IPS-18c (cell line): Measurements from ENCODE around the gene CRIP2.

ENCODE experiments used
- H3K4me3 ChIP-seq: 2 replicates; pipeline ENCODE4 v1.7.0; 2013; ENCODE audit warnings: low read depth, mild to moderate bottlenecking, low read length, moderate library complexity; ENCODE audit not compliant: insufficient read depth
- H3K9me3 ChIP-seq: one replicate; pipeline ENCODE4 v1.6.1; 2013; ENCODE audit warnings: mild to moderate bottlenecking, low read length, moderate library complexity; ENCODE audit not compliant: control insufficient read depth, insufficient read depth

Gene CRIP2

DNA sequence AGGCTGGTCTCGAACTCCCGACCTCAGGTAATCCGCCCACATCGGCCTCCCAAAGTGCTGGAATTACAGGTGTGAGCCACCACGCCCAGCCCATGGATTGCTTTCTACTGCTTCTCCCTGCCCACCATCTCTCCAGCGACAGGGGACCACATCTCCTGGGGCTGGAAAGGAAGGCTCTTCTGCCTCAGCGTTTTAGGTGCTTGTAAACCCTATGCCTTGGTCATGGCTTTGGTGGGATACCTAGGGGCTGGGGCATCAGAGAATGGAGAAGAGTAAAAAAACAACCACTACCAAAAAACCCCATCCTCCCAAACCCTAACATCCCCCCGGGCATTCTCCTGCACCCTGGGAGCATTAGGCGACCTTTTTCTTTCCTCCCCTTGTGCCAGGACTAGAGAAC, 50.7 kb downstream of the CRIP2 start:
- no peak overlapping the region for H3K4me3 ChIP-seq
- peaks cover 2% of the 10 kb centered on the region for H3K9me3 ChIP-seq

DNA sequence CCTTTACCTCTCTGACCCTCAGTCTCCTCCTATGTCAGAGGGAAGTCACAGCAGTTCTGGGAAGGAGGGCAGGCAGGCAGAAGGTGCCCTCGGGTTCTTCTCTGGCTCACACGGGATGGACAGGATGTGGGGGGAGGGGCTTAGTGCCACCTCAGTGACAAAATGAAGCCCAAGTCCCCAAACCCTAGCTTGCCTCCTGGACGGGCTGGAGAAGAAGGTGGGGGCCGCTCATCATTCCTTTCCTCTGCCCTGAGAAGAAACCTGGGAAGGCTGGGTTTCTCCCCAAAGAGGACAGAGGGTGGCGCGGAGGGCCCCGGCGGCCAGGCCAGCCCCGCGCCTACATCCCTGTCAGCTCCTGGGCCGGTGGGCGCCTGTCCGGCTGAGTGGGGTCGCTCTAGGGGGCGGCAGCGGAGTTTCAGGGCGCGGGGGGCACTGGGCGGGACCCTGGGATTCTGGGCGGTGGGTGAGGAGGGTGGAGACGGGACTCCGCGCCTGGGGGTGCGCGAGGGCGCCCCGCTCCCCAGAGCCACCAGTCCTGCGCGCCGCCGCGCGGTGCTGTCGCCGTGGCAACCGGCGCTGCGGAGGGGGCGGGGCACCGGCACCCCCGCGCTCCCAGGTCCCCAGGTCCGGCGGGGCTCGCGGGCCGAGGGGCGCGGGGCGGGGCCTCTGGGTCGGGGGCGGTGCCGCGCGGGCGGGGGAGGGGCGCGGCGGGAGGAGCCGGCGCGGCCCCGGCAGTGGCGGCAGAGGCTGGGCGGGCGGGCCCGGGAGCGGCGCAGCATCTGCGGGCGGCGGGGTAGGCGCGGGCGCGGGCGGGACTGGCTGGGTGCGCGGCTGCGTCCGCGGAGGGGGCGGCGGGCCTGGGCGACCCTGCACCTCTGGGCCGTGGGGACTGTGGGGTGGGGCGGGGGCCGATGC, 51.5 kb downstream of the CRIP2 start, which contains the start of gene TMEM121:
TMEM121 (plus strand) TSS at position 723 of the 915 bp plus-strand sequence. CDS start 2,252 bp downstream, outside the sequence.
- Histone ChIP-seq H3K4me3 (peak within 1 kb of the TSS; percentile 43), H3K9me3 (peaks cover 2% of the 10 kb centered on the region)

DNA sequence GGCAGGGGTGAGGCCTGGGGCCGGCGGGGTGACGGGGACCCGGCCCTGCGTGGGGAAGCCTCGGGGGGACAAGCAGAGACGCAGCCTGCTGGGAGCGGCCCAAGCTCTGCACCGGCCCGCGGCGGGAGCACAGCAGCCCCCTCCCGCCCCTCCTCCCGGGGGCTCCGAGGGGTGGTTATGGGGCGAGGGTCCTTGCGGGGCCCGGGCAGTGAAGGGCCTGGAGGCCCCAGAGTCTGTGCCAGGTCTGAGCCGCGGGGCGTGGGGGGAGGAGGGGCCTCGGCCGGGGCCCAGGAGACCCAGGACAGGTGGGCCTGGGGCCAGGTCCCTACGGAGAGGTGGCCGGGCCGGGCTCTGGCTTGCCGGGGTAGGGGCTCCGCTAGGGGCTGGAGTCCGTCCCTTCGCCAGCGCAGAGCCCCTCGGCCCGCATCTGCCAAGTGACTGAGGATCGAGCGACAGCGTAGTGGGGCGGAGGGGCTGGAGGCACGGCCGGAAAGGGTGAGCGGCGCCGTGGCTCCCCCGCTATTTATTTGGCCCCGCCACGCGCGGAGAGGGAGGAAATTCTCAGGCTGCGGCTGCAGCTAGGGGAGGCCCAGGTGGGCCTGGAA, 52.3 kb downstream of the CRIP2 start:
- Histone ChIP-seq H3K4me3 (peak overlapping the region; percentile 43), H3K9me3 (peaks cover 2% of the 10 kb centered on the region)

- H3K9me3 ChIP-seq: peaks cover 2% of the 10 kb centered on the region
- H3K4me3 ChIP-seq: peak overlapping the region; percentile 43
These were observed 52.8 kb downstream of the CRIP2 start for GRCh38 chr14:105527381-105527825.

GRCh38 chr14:105527826-105528585, 53.4 kb downstream of the CRIP2 start:
- Histone ChIP-seq H3K4me3 (peak overlapping the region; percentile 50; the same call in 1 of the 2 replicates), H3K9me3 (peaks cover 2% of the 10 kb centered on the region)

GRCh38 chr14:105528586-105529318, 54.1 kb downstream of the CRIP2 start:
- Histone ChIP-seq H3K9me3 (peaks cover 2% of the 10 kb centered on the region), H3K4me3 (0 out of 2 replicates have a peak overlapping the region, but pooled peaks have one; percentile 20)

- Histone ChIP-seq H3K9me3 (peaks cover 2% of the 10 kb centered on the region), H3K4me3 (no peak overlapping the region)
These were observed 54.6 kb downstream of the CRIP2 start for GRCh38 chr14:105529319-105529568.
